CD1c-positive myeloid dendritic cell (primary cell): ENCODE results near the gene OAS2.
A peak's percentile ranks its signal among the peaks of the same experiment; 100 is the strongest.

Source experiments
- DNase-seq: peaks from one replicate; pipeline ENCODE4 v3.0.0-alpha.2; 2016; ENCODE audit errors: extremely low spot score

OAS2 gene, protein sequence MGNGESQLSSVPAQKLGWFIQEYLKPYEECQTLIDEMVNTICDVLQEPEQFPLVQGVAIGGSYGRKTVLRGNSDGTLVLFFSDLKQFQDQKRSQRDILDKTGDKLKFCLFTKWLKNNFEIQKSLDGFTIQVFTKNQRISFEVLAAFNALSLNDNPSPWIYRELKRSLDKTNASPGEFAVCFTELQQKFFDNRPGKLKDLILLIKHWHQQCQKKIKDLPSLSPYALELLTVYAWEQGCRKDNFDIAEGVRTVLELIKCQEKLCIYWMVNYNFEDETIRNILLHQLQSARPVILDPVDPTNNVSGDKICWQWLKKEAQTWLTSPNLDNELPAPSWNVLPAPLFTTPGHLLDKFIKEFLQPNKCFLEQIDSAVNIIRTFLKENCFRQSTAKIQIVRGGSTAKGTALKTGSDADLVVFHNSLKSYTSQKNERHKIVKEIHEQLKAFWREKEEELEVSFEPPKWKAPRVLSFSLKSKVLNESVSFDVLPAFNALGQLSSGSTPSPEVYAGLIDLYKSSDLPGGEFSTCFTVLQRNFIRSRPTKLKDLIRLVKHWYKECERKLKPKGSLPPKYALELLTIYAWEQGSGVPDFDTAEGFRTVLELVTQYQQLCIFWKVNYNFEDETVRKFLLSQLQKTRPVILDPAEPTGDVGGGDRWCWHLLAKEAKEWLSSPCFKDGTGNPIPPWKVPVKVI

DNA sequence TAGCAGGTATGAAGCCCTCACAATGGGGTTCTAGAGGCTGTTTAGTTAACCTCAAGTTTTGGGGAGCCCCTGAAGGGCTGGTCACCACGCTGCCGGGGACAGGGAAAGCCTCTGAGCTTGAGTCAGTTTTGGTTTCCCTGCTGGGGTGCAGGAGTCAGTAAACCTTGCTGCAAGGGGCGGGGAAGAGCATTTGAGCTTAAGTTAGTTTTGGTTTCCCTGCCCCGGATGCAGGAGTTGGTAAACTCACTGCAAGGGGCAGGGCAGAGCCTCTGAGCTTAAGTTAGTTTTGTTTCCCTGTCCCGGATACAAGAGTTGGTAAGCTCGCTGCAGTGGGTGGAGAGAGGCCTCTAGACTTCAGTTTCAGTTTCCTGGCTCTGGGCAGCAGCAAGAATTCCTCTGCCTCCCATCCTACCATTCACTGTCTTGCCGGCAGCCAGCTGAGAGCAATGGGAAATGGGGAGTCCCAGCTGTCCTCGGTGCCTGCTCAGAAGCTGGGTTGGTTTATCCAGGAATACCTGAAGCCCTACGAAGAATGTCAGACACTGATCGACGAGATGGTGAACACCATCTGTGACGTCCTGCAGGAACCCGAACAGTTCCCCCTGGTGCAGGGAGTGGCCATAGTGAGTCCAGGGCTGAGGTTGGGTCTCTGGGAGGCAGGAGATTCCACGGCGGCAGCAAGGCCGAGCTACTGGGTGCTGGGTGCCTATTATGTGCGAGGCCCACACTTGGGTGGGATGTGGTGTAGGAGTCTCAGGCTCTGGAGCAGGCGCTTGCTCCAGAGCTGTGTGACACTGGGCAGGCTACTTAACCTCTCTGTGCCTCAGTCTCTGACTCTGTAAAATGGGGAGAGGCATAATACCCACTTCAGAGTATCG, at the start of gene OAS2:
Gene OAS2, plus strand, starts transcription at position 357 of the 878 bp plus-strand sequence. Its CDS starts 90 bp downstream, at position 447.
- peak; percentile 85 for DNase-seq

DNA sequence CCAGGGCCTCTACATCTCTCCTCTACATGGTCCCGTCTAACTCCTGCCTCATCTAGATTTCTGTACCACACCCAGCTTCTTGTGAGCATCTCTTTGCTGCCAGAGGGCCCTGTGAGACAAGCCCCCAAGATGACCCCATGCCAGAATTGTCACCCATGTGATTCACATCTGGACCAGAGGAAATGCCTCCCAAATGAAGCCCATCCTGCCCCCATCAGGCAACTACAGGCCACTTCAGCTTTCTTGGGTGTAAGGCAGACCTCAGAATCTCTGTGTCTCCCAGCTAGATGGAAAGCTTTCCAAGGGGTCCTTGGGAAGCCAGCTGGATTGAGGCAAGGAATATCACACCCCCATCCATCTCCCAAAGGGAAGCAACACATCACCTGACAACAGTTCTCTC, 49.3 kb upstream of the OAS2 start:
- DNase-seq = no peak

DNA sequence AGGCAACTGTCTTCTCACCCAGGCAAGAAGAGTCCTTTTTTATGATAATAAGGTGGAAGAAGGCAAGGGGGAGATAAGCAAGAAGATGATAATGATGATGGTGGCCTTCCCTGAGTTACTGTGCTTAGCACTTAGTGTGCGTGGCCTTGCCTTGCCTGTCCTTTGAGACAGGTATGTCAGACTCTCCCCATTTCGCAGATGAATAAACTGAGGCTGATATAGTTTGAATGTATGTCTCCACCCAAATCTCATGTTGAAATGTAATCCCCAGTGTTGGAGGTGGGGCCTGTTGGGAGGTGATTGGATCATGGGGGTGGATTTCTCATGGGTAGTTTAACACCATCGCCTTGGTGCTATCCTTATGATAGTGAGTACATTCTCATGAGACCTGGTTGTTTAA, 48.6 kb upstream of the OAS2 start:
- DNase-seq = no peak

DNA sequence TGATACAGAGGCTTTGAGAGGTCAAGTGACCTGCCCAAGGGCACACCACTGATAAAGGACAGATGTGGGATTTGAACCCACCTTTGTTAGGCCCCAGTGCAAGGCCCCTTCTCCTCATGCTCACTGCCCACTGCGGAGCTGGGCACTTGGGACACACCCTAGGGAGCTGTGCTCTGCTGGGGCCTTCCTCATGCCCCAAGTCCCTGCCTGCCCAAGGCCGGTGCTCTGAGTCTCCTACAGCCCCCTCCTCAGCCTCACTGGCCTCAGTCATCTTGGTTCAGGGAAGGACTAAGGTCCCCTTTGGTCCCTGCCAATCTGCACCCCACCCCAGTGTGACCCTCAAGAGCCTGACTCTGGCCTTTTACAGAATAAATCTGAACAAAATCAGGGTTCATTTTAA, 48.0 kb upstream of the OAS2 start:
- no peak for DNase-seq

DNA sequence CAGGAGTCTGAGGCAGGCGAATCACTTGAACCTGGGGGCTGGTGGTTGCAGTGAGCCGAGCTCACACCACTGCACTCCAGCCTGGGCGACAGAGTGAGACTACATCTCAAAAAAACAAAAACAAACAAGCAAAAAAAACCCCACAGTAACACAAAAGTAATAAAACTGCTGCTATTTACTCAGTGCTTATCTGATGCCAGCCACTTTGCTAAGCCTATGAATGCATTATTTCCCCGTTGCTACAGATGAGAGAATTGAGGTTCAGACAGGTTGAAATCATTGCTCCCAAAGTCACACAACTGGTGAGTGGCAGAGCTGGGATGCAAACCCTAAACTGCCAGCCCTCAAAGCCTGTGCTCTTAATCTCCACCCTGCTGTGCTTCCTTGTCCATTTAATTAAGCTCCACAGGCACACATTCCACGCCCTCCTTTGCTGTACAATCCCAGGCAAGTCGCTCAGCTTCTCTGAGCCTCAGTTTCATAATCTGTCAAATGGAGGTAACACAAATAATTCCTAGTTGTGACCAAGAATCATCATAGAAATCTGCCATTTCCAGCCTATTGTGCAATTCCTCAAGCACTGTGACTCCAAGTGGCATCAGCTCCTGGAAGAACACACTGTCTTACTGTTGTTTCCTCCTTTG, 45.7 kb upstream of the OAS2 start:
- DNase-seq = no peak

DNA sequence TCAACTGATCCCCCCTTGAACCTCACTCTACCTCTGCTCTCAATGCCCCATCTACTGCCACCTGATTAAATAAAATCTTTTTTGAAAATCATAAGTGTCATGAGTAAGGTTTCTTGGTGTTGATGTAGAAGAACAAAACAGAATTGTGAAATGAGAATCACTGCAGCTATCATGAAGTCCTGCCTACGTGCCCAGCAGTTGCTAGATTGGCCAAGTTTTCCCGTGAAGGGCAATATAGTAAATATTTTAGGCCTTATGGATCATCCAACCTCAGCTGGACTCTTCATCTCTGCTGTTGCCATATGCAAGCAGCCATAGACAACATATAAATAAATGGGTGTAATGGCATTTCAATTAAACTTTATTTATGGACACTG, 45.2 kb upstream of the OAS2 start:
- DNase-seq = no peak

DNA sequence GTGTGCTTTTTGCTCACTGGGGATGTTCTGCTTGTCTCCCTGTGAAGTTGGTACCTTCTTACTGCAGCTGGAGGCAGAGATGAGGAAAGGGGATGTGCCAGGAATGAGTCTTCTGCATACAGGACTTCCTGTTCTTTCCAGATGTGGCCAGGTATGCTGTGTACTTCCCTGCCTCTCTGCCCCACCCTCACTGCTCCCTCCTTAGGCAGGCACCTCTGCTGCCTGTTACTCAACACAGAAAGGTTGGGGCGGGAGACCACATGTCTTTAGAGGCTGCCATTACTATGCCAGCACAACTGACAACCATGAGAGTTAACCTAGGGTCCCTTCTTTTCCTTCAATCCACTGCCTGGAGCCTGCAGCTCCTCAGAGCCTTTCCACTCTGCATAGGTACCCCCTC, 42.1 kb upstream of the OAS2 start:
- DNase-seq = no peak

DNA sequence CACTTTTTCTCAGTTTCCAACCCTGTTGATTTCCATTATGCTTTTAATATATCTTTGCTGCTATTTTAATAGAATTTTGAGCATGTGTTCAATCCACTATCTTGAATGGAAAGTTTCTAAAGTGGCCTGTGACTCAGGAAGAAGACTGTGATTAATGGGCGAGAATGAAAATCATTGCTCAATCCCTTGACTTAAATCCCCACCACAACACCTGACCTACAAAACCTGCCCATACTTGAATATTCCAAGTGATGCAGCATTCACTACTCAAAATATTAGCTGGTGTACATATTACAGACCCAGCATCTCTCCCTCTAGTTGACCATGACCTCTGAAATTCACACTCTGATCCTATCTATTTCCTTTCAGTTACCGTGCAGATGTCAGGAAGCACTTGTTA, 41.4 kb upstream of the OAS2 start:
- DNase-seq = no peak

DNA sequence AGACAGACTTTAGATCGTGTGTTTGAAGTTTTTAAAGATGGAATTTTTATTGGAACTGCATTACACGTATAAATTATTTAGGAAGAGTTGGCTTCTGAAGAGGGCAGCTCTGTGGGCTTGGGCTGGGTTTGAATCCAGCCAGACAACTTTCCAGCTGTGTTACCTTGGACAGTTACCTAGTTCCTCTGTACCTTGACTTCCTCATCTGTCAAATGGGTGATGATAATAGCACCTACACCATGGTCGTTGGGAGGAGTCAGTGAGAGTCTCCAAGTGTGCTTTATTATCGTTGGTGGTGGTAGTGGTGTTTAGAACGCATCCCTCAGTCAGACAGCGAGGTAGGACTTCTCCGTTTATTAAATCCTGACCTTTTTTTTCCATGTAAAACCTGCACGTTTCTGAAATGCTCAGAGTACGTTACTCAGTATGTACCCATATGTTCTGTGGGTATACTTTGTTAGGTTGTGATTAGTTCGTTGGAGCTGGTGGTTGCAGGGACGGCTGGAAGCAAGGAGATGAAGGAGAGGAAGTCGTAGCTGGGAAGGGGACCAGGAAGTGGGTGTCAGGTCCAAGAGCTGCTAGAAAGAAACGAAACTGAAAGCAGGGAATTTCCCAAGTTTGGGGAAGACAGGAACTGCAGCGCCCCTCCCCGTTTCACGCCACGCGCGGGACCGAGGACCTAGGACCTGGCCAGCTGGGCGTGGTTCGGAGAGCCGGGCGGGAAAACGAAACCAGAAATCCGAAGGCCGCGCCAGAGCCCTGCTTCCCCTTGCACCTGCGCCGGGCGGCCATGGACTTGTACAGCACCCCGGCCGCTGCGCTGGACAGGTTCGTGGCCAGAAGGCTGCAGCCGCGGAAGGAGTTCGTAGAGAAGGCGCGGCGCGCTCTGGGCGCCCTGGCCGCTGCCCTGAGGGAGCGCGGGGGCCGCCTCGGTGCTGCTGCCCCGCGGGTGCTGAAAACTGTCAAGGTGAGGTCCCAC, 40.3 kb upstream of the OAS2 start, which contains the start of gene OAS3:
Gene OAS3, plus strand, starts transcription at position 734 of the 979 bp plus-strand sequence. Its CDS starts 57 bp downstream, at position 791.
- DNase-seq = peak; percentile 95

DNA sequence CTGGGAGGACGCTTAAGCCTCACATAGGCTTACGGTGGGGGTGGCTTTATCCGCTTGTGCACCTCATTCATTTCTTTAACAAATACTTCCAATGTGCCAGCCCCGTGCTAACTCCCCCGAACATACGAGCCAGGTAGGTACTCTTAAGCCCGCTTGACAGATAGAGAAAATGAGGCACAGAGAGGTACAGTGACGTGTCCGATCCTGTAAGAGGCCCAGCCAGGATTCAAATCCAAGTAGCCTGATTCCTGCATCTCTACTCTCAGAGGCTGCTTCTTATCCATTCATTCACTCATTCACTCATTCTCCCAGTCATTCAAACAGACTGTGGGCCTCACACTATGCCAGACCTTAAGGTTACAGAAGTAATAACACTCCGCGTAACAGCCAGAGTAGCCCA, 39.6 kb upstream of the OAS2 start:
- no peak for DNase-seq

DNA sequence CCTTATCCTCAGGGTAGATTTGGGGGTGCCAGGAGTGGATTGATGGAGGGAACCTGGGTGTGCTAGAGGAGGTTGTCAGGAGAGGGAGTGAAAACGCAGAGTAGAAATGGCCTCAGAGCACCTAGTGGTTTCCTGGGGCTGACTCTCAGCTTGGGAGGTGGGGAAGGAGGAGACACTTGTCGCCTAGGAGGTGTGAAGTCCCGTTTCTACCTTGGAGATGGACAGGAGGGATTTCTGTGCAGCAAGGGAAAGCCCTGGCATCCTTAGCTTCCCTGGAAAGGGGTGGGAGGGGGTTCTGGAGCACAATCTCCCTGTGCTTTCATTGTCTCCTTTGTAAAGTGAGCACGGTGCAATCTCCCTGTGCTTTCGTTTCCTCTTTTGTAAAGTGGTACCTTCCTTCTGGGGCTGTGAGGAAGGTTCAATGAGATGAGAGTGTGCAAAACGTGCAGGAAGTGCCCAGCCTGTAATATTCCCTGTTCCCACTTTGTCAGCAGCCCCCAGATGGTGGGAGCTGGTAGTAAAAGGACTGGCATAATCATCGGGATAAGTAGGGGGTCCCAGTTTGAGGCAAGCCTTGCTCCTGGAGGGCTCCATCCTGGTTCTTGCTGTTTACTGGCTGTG, 38.4 kb upstream of the OAS2 start:
- peak; percentile 47 for DNase-seq

DNA sequence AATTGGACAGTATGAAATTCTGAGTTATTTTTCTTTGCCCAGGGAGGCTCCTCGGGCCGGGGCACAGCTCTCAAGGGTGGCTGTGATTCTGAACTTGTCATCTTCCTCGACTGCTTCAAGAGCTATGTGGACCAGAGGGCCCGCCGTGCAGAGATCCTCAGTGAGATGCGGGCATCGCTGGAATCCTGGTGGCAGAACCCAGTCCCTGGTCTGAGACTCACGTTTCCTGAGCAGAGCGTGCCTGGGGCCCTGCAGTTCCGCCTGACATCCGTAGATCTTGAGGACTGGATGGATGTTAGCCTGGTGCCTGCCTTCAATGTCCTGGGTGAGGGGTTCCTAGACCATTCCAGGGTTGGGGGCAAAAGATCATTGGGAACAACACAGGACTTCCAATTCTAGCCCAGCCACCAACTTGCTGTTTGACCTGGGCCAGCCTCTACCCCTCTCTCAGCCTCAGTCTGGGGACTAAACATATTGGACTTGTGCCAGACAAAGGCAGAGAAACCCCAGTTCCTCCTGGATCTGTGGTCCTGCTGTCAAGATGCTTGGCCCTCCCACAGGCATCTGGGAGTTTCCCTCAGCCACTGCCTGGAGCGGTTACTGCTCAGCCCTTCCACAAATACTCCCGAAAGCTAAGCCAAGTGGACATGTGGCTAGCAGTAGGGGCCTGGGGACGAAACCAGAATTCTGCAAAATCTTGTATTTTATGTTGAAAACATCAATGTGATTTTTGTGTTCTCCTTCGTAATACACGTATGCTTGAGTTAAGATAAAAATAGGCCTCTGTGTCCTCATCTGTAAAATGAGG, 36.6 kb upstream of the OAS2 start:
- no peak for DNase-seq

DNA sequence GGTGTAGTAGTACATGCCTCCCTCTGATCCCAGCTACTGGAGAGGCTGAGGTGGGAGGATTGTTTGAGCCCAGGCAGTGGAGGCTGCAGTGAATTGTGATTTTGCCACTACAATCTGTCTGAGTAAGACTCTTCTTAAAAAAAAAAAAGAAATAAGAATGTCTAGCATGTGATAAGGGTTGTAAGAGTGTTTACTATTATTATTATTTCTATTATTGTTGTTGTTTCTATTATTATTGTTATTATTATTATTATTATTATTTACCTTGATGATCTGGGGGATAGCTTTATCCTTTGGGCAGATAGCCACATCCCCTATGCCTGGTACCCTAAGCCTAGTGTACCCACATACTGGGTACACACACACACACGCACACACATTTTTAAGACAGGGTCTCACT, 35.7 kb upstream of the OAS2 start:
- DNase-seq = no peak

DNA sequence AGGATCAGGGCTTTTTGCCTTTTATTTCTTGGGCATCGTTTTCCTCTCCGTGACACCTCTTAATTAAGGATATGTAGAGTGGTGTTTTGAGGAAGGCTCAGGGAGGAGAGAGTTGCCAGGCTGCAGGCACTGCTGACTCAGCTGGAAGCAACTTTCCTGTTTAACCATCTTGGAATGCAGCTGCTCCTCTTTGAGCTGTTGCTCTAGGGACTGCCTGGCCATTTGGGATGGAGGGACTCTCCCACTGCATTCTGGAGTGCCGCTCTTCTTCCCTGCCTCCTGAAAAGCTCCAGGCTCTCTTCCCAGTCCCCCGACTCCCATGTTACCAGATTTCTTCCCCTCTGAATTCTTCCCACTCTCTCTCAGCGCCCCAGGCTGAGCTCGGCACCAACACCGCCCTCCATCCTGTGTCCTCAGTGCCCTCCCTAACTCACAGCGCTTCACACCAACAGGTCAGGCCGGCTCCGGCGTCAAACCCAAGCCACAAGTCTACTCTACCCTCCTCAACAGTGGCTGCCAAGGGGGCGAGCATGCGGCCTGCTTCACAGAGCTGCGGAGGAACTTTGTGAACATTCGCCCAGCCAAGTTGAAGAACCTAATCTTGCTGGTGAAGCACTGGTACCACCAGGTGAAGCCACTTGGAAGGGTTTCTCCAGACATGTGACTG, 34.2 kb upstream of the OAS2 start:
- DNase-seq = no peak

DNA sequence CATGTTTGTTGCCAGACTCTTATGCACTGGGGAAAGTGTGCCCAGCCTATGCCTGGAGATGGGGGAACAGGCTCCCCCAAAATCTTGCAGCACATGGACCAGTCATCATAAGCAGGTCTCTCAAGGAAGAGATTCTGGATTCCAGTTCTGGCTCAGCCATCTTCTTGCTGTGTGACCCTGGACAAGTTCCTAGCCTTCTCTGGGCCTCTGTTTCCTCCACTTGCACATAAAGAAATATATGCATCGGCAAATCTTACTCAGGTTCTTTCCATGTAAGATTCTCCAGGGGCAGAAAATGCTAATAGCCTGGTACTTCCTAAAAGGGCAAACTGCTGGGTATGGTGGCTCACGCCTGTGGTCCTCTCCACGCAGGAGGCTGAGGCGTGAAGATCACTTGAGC, 32.8 kb upstream of the OAS2 start:
- DNase-seq = no peak

DNA sequence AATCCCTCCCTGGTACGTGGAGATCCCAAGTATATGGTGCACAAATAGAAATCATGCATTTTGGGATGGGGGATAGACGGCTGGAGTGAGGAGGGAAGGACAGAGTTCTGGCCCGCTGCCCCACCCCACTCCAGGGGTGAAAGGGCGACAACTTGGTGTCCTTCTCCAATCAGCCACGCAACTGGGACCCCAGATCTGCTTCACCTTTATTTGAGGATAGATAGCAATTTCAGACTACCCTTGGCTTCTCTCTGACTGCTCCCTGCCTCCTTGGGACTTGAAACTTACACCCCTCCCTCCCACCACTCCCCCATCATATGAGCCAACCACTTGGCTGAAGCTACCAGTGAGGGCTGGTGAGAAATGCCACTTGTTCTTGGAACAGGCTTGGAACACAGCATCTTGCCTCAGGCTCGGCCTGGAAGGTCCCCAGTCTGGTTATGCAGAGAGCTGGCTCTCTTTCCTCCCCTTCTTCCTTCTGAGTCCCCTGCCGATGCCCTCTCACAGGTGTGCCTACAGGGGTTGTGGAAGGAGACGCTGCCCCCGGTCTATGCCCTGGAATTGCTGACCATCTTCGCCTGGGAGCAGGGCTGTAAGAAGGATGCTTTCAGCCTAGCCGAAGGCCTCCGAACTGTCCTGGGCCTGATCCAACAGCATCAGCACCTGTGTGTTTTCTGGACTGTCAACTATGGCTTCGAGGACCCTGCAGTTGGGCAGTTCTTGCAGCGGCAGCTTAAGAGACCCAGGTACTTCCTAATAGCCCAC, 31.9 kb upstream of the OAS2 start:
- no peak for DNase-seq

DNA sequence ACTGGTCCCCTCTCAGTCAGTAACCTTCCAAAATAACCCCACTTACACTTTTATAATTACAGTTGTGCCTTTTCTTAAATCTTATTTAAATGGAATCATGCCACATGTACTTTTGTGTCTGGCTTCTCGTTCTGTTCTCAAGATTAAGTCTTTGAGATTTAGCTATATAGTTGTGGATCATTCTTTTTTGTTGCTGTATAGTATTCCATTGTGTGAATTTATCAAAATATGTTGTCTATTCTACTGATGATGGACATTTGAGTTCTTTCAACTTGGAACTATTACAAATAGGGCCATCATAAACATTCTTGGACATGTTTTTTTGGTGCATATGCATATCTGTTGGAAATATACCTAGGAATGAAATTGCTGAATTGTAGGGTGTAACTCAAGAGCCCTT, 31.0 kb upstream of the OAS2 start:
- DNase-seq = no peak

DNA sequence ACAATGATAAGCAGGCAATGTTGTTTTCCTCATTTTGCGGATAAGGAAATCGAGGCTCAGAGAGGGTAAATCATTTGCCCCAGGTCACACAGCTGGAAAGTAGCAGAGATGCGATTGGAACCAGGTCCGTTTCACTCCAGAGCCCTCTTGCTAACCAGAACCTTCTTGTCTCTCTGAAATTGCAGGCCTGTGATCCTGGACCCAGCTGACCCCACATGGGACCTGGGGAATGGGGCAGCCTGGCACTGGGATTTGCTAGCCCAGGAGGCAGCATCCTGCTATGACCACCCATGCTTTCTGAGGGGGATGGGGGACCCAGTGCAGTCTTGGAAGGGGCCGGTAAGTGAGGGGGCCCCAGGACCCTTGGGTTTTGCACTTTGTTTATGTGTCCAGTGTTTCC, 30.6 kb upstream of the OAS2 start:
- DNase-seq = no peak
